B cell (primary cell): ENCODE data around the gene CCDC85B.

Source experiments
- CTCF ChIP-seq: fragments of 200-600 bp; IDR thresholded peaks from one replicate; pipeline ENCODE4 v1.8.0; 2022; ENCODE audit warnings: antibody characterized with exemption, mild to moderate bottlenecking
- EZH2 ChIP-seq: IDR thresholded peaks from 2 replicates; pipeline ENCODE4 v1.6.1; 2012; ENCODE audit warnings: borderline replicate concordance, low read depth, mild to moderate bottlenecking, moderate library complexity, low read length; ENCODE audit not compliant: insufficient read depth, poor library complexity, severe bottlenecking

- TF ChIP-seq EZH2 (no peak), CTCF (no peak)
Observed at GRCh38 chr11:65917077-65917433, 26.6 kb downstream of the CCDC85B start.
